Neural cell (in vitro differentiated cells): ENCODE data around the gene MBD4.

Experiments
- CTCF ChIP-seq: fragments of 450-650 bp; IDR thresholded peaks from 2 replicates; pipeline ENCODE4 v1.5.1; 2014; ENCODE audit warnings: antibody characterized with exemption, mild to moderate bottlenecking, moderate library complexity; ENCODE audit not compliant: poor library complexity, severe bottlenecking
- EZH2 ChIP-seq: fragments of 200-600, 300-800 bp; shearing (Covaris generic), sonication (generic); IDR thresholded peaks from 2 replicates; pipeline ENCODE4 v1.6.1; 2014; ENCODE audit warnings: antibody characterized with exemption, low read length, borderline replicate concordance, mild to moderate bottlenecking; ENCODE audit not compliant: insufficient read depth, poor library complexity, severe bottlenecking
- MXI1 ChIP-seq: fragments of 450-650 bp; conservative IDR thresholded peaks from 2 replicates; pipeline ENCODE4 v1.6.1; 2014; ENCODE audit warnings: antibody characterized with exemption, mild to moderate bottlenecking; ENCODE audit not compliant: poor library complexity, severe bottlenecking
- POLR2AphosphoS5 ChIP-seq: IDR thresholded peaks from 2 replicates; pipeline ENCODE4 v1.6.1; 2012
- RAD21 ChIP-seq: fragments of 450-650 bp; conservative IDR thresholded peaks from 2 replicates; pipeline ENCODE4 v1.6.1; 2014; ENCODE audit warnings: antibody characterized with exemption, mild to moderate bottlenecking, moderate library complexity

GRCh38 chr3:129413687-129414506, 25.9 kb downstream of the MBD4 start:
- no peak for TF ChIP-seq CTCF
- TF ChIP-seq MXI1, result no peak
- TF ChIP-seq EZH2, result no peak
- TF ChIP-seq POLR2AphosphoS5, result no peak
- no peak for TF ChIP-seq RAD21
